Measurements from ENCODE around the gene PDZD2. TPM values are rescaled to one million over a fixed set of nuclear protein-coding genes. Genes with fewer than 3 reads are reported as not detected.
A peak's percentile ranks its signal among the peaks of the same experiment; 100 is the strongest.

The PDZD2 gene
- total RNA-seq, 1 donor from 2014 or later = not detected

GRCh38 chr5:32088214-32088613, 449.3 kb downstream of the PDZD2 start:
- DNase-seq (ENCODE audit: low spot score) = no peak
- Mint-ChIP-seq H3K4me1 (ENCODE audit: low read depth) (no peaks in the 10 kb centered on the region), H3K9me3 (no peaks in the 10 kb centered on the region), H3K4me3 (no peak overlapping the region), H3K36me3 (ENCODE audit: low read depth) (no peaks in the 10 kb centered on the region), H3K27ac (no peak overlapping the region), H3K27me3 (ENCODE audit: insufficient read depth) (no peaks in the 10 kb centered on the region)
- intact Hi-C loops (cut with micrococcal nuclease) = no loop called here

GRCh38 chr5:32089146-32090000, 450.4 kb downstream of the PDZD2 start:
- Mint-ChIP-seq H3K27ac (no peak overlapping the region), H3K4me1 (ENCODE audit: low read depth) (no peaks in the 10 kb centered on the region), H3K36me3 (ENCODE audit: low read depth) (no peaks in the 10 kb centered on the region), H3K27me3 (ENCODE audit: insufficient read depth) (no peaks in the 10 kb centered on the region), H3K9me3 (no peaks in the 10 kb centered on the region), H3K4me3 (no peak overlapping the region)
- DNase-seq (ENCODE audit: low spot score) = no peak
- intact Hi-C loops (cut with micrococcal nuclease) = no loop called here

- intact Hi-C loops (cut with micrococcal nuclease) = no loop called here
- Mint-ChIP-seq H3K4me3 (no peak overlapping the region), H3K9me3 (no peaks in the 10 kb centered on the region), H3K4me1 (ENCODE audit: low read depth) (no peaks in the 10 kb centered on the region), H3K36me3 (ENCODE audit: low read depth) (no peaks in the 10 kb centered on the region), H3K27ac (no peak overlapping the region), H3K27me3 (ENCODE audit: insufficient read depth) (no peaks in the 10 kb centered on the region)
- DNase-seq (ENCODE audit: low spot score) = no peak
These were observed 451.3 kb downstream of the PDZD2 start for GRCh38 chr5:32090026-32090754.

GRCh38 chr5:32090755-32091128, 451.8 kb downstream of the PDZD2 start:
- Mint-ChIP-seq H3K27me3 (ENCODE audit: insufficient read depth) (no peaks in the 10 kb centered on the region), H3K9me3 (no peaks in the 10 kb centered on the region), H3K4me3 (no peak overlapping the region), H3K36me3 (ENCODE audit: low read depth) (no peaks in the 10 kb centered on the region), H3K27ac (no peak overlapping the region), H3K4me1 (ENCODE audit: low read depth) (no peaks in the 10 kb centered on the region)
- intact Hi-C loops (cut with micrococcal nuclease) = no loop called here
- no peak for DNase-seq (ENCODE audit: low spot score)

GRCh38 chr5:32092938-32093812, 454.2 kb downstream of the PDZD2 start:
- Mint-ChIP-seq H3K4me3 (no peak overlapping the region), H3K4me1 (ENCODE audit: low read depth) (no peaks in the 10 kb centered on the region), H3K36me3 (ENCODE audit: low read depth) (no peaks in the 10 kb centered on the region), H3K27me3 (ENCODE audit: insufficient read depth) (no peaks in the 10 kb centered on the region), H3K27ac (no peak overlapping the region), H3K9me3 (no peaks in the 10 kb centered on the region)
- peak; percentile 38 for DNase-seq (ENCODE audit: low spot score)
- intact Hi-C loops (cut with micrococcal nuclease) = loop anchor here (1.0 kb wide), 3 partner anchors 268 to 561 kb away; partner anchors contain the start of genes C5orf22 and DROSHA

GRCh38 chr5:32094691-32095090, 455.8 kb downstream of the PDZD2 start:
- no peak for DNase-seq (ENCODE audit: low spot score)
- intact Hi-C loops (cut with micrococcal nuclease) = no loop called here
- no peaks in the 10 kb centered on the region for H3K4me1 Mint-ChIP-seq (ENCODE audit: low read depth)
- no peaks in the 10 kb centered on the region for H3K9me3 Mint-ChIP-seq
- H3K4me3 Mint-ChIP-seq = no peak overlapping the region
- H3K27ac Mint-ChIP-seq = no peak overlapping the region
- H3K27me3 Mint-ChIP-seq (ENCODE audit: insufficient read depth) = no peaks in the 10 kb centered on the region
- peaks cover 3% of the 10 kb centered on the region for H3K36me3 Mint-ChIP-seq (ENCODE audit: low read depth)

GRCh38 chr5:32095261-32095671, 456.3 kb downstream of the PDZD2 start:
- H3K9me3 Mint-ChIP-seq = no peaks in the 10 kb centered on the region
- peaks cover 3% of the 10 kb centered on the region for H3K36me3 Mint-ChIP-seq (ENCODE audit: low read depth)
- H3K4me3 Mint-ChIP-seq = no peak overlapping the region
- no peak overlapping the region for H3K27ac Mint-ChIP-seq
- DNase-seq (ENCODE audit: low spot score) = no peak
- no peaks in the 10 kb centered on the region for H3K27me3 Mint-ChIP-seq (ENCODE audit: insufficient read depth)
- intact Hi-C loops (cut with micrococcal nuclease) = no loop called here
- no peaks in the 10 kb centered on the region for H3K4me1 Mint-ChIP-seq (ENCODE audit: low read depth)

- H3K9me3 Mint-ChIP-seq = no peaks in the 10 kb centered on the region
- H3K27me3 Mint-ChIP-seq (ENCODE audit: insufficient read depth) = no peaks in the 10 kb centered on the region
- no peaks in the 10 kb centered on the region for H3K4me1 Mint-ChIP-seq (ENCODE audit: low read depth)
- no peak for DNase-seq (ENCODE audit: low spot score)
- H3K27ac Mint-ChIP-seq = no peak overlapping the region
- intact Hi-C loops (cut with micrococcal nuclease) = no loop called here
- H3K4me3 Mint-ChIP-seq = no peak overlapping the region
- peaks cover 3% of the 10 kb centered on the region for H3K36me3 Mint-ChIP-seq (ENCODE audit: low read depth)
These were observed 458.1 kb downstream of the PDZD2 start for GRCh38 chr5:32096891-32097595.

- Mint-ChIP-seq H3K27me3 (ENCODE audit: insufficient read depth) (no peaks in the 10 kb centered on the region), H3K36me3 (ENCODE audit: low read depth) (peaks cover 6% of the 10 kb centered on the region), H3K4me1 (ENCODE audit: low read depth) (no peaks in the 10 kb centered on the region), H3K4me3 (no peak overlapping the region), H3K9me3 (no peaks in the 10 kb centered on the region), H3K27ac (no peak overlapping the region)
- DNase-seq (ENCODE audit: low spot score) = no peak
- intact Hi-C loops (cut with micrococcal nuclease) = no loop called here
These were observed 459.4 kb downstream of the PDZD2 start for GRCh38 chr5:32098291-32098690.

GRCh38 chr5:32098890-32099310, 460.0 kb downstream of the PDZD2 start:
- no peak overlapping the region for H3K4me3 Mint-ChIP-seq
- no peak for DNase-seq (ENCODE audit: low spot score)
- no peaks in the 10 kb centered on the region for H3K27me3 Mint-ChIP-seq (ENCODE audit: insufficient read depth)
- H3K27ac Mint-ChIP-seq = no peak overlapping the region
- H3K4me1 Mint-ChIP-seq (ENCODE audit: low read depth) = no peaks in the 10 kb centered on the region
- no peaks in the 10 kb centered on the region for H3K9me3 Mint-ChIP-seq
- intact Hi-C loops (cut with micrococcal nuclease) = no loop called here
- H3K36me3 Mint-ChIP-seq (ENCODE audit: low read depth) = peaks cover 6% of the 10 kb centered on the region

- Mint-ChIP-seq H3K9me3 (no peaks in the 10 kb centered on the region), H3K4me3 (no peak overlapping the region), H3K4me1 (ENCODE audit: low read depth) (no peaks in the 10 kb centered on the region), H3K27ac (no peak overlapping the region), H3K36me3 (ENCODE audit: low read depth) (peaks cover 6% of the 10 kb centered on the region), H3K27me3 (ENCODE audit: insufficient read depth) (no peaks in the 10 kb centered on the region)
- intact Hi-C loops (cut with micrococcal nuclease) = no loop called here
- DNase-seq (ENCODE audit: low spot score) = no peak
These were observed 460.6 kb downstream of the PDZD2 start for GRCh38 chr5:32099486-32100035.

- Mint-ChIP-seq H3K9me3 (no peaks in the 10 kb centered on the region), H3K4me3 (no peak overlapping the region), H3K27me3 (ENCODE audit: insufficient read depth) (no peaks in the 10 kb centered on the region), H3K36me3 (ENCODE audit: low read depth) (peaks cover 6% of the 10 kb centered on the region), H3K27ac (no peak overlapping the region), H3K4me1 (ENCODE audit: low read depth) (no peaks in the 10 kb centered on the region)
- intact Hi-C loops (cut with micrococcal nuclease) = no loop called here
- DNase-seq (ENCODE audit: low spot score) = no peak
These were observed 461.3 kb downstream of the PDZD2 start for GRCh38 chr5:32100230-32100629.

All from activated T-helper 1 cell treated with anti-CD3 and anti-CD28 coated beads, Interleukin-12 subunit alpha, Interleukin-12 subunit beta, Interleukin-2, Interleukin-4 antibody, amounts not matched to agents 30 ng/mL and 10 ng/mL and 1 ng/mL, durations not matched to agents 14 hours and 24 hours and 36 hours (primary cell).